Right ventricle myocardium superior (tissue), 1 donor: Measurements from ENCODE around the gene JAM3. TPM values are rescaled to one million over a fixed set of nuclear protein-coding genes. Genes with fewer than 3 reads are reported as not detected.
"Not testable (repeated sequence)": the region's sequence is repeated elsewhere in the genome, so short reads cannot be mapped to it uniquely, and the experiment has no call there.

Experiments
- ATAC-seq: fragments of 200-7000 bp; cut with Tn5 transposase; one replicate; pipeline ENCODE4 v1.9.1; 2020; ENCODE audit warnings: mild to moderate bottlenecking; ENCODE audit not compliant: poor library complexity
- DNase-seq: peaks from one replicate; pipeline ENCODE4 v3.0.0-alpha.2; 2020
- intact Hi-C: fragments of 100-400 bp; cut with DNase I; formaldehyde crosslinking; loops from one replicate; pipeline ENCODE4 v1.11.2; 2022
- total RNA-seq: library from RNA; stranded (reverse); fragmentation: NEBNext Ultra II Directional; extraction: Animal tissue kit (Norgen Biotek cat#: 25700); gene quantifications from one replicate; pipeline ENCODE4 v1.2.1, GENCODE V29; 2021
- donor health status: DM: no; HTN: yes; CAD: no; lungs with severe emphysema.

Gene JAM3
- total RNA-seq, 1 donor from 2014 or later, result 23.1 TPM

DNA sequence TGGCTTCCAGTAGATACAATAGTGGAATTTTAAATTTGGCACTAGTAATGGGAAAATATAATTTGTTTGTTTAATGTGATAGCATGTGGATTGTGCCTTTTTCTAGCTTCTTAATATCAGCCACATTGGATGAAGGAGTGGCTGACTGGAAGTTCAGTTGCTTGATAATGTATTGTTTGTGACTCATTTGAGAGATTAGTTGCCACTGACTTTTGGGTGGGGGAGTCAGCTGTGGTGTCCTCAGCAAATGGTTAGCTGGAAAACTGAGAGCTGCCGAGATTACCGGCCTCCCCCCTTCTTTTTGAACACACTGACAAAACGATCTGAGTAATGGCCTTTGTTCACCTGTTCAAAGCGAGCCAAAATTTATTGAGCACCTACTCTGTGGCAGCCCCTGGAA is 5.5 kb downstream of the JAM3 start:
- intact Hi-C loops, result no loop called here
- DNase-seq (no peak), ATAC-seq (no peak)

DNA sequence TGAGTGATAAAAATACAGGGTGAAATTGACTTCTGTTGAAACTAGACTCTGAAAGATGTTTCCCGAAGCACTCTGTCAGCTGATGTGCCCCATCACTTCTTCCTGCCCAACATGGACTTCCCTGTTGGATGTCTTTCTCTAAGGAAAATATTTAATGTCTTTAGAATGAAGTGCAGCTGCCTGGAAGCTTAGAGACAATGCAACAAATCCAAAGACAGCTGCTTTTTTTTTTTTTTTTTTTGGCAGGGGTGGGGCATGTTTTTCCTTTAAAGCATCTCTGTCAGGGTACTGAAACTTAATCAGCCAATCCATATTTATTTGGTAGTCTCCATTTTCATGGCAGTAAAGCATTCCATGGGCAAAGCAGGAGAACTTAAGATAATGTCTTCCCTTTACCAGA is 5.9 kb downstream of the JAM3 start:
- intact Hi-C loops, result no loop called here
- ATAC-seq, result no peak
- no peak for DNase-seq

DNA sequence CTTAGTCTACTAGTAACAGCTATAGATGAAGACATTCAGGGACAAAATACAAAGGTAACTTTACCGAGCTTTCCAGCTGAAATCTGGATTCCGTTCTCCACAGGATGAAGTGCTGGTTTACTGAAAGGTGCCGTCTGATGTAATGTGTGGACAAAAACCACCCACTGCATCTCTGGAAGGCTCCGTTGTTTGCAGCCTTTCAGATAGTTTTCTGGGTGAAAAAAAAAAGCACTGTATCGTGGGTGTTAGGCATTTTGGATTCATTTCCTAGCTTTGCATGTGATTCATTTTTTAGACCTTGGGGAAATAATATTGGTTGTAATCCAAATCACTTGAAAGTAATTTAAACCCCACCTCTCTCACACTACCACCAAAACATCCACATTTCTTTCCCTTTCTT is 10.4 kb downstream of the JAM3 start:
- ATAC-seq, result no peak
- intact Hi-C loops, result no loop called here
- no peak for DNase-seq

DNA sequence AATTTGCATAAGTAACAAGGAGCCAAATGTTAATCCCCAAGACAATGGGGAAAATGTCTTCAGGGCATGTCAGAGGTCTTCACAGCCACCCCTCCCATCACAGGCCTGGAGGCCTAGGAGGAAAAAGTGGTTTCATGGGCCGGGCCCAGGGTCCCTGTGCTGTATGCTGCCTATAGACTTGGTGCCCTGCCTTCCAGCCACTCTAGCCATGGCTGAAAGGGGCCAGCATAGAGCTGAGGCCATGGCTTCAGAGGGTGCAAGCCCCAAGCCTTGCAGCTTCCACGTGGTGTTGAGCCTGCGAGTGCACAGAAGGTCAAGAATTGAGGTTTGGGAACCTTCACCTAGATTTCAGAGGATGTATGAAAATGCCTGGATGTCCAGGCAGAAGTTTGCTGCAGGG is 12.4 kb downstream of the JAM3 start:
- ATAC-seq, intact Hi-C loops, DNase-seq: not testable (repeated sequence)

DNA sequence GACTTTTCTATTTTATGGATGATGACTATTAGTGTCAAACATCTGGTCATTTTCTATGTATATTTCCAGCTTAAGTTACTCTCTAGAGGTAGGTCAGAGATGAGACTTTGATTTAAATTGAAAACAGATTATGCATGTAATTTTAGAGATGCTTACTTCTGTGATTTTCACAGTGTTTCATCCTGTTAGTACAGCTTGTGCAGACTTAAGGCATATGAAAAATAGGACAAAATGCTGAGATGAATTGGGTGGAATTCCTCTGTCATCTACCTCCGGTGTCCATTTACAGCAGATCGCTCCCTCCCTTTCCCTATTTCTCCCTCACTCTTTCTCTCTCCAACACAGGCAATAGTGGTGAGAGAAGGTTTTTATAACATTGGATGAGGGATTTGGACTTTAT is 14.1 kb downstream of the JAM3 start:
- DNase-seq (no peak), ATAC-seq (no peak)
- intact Hi-C loops, result no loop called here

DNA sequence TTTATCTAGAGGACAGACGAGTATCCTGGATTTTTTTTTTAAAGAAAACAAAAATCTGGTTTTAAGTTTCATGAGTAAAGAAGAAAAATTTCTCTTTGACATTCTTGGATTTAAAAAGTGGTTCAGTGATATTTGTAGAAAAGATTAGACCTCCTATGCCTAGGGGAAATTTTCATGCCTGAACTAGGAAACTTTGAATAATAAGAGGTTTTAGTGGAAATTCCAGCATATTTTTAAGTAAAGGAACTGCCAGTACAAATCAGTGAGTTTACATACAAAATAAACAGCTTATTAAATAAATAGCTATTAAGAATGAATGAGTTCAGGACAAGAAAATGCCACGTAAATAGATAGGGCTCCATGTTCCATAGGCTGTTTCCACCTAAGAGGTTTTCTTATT is 17.5 kb downstream of the JAM3 start:
- intact Hi-C loops, result no loop called here
- no peak for DNase-seq
- ATAC-seq, result no peak

DNA sequence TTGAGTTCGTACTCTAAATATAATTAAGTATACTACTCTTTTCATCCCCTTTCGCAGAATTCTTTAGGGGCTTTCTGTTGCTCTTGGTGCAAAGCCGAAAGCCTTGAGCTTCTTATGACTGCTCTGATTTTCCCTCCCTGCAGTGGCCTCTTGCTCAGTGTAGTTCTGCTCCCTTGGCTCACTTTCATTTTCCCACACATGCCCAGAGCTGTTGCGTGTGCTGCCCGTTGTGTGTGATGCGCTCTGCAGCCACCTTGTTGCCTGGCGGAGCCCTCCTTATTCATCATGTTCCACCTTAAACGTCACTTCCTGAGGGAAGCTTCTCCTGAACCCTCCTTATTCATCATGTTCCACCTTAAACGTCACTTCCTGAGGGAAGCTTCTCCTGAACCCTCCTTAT is 23.1 kb downstream of the JAM3 start:
- ATAC-seq, intact Hi-C loops, DNase-seq: not testable (repeated sequence)

DNA sequence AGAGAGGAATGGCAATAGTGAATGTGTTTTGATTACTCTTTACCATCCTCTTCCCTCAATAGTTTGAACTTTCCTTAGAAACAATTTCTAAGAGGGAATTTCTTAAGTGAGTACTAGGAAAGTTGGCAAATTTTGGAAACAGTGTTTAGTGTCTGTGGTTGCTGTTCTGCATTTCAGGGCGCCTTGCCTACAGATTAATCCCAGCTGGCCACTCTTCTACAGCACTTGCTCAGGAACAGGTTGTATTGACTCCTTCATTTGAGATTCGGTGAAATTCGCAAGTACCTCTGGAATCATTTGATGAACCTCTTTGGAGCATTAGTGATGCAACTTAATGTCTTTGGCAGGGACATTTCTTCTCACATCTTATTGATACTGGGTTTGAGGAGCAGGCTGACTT is 28.3 kb downstream of the JAM3 start:
- intact Hi-C loops, result no loop called here
- no peak for ATAC-seq
- DNase-seq, result no peak

DNA sequence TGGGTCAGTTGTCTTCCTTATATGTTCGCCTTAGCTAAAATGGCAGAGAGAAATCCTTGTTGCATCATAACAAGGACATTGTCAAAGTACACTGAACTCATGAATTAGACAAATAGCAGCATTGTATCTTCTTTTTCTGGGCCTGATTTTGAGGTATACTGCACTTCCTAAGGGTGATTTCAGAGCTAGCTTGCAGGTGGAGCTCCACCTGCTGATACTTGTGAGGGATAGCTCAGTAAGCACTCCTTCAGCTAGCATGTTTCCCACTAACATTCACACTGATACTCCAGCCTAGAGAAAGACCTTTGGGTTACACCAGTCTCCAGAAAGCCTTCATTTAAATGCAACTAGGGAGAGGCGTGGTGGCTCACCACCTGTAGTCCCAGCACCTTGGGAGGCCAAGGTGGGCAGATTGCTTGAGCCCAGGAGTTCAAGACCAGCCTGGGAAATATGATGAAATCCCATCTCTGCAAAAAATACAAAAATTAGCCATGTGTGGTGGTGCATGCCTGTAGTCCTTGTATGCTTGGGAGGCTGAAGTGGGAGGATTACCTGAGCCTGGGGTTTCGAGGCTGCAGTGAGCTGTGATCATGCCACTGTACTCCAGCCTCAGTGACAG is 29.8 kb downstream of the JAM3 start:
- ATAC-seq (no peak), DNase-seq (no peak)
- intact Hi-C loops, result no loop called here

DNA sequence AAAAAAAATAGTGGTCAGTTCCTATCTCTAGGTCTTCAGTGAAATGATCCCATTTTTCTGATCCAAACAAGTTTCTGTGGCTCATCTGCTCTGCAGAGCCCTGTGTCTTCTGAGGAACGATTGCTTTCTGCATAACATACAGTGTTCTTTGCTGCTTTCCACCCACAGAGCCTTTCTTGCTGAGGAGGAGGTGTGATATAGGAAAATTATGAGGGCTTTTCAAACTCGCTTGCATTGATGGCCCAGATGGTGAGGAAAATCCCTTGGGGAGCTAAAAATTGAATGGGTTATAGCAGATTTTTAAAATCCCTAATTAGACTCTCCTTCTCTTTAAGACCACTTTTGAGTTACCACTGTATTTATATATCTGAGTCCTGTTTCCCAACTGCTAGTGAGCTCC is 31.3 kb downstream of the JAM3 start:
- no peak for DNase-seq
- intact Hi-C loops, result no loop called here
- ATAC-seq, result no peak

DNA sequence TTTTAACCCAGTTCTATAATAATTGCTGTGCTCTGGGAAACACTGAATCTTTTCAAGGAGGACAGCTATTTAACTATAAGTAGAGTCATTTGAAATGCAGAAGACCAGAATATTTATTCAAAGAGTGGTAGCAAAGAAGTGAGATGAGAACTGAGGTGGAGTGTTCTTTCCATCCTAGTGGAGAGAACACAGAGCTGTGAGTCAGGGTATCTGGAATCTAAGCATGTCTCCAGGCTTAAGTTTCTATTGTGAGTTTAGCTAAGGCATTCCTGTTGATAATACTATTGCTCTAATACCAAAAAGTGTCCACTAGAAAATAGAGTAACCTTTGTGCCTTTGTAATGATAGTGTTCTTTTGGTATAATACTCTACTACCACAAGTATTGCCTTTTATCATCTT is 32.4 kb downstream of the JAM3 start:
- DNase-seq (no peak), ATAC-seq (no peak)
- intact Hi-C loops, result no loop called here

DNA sequence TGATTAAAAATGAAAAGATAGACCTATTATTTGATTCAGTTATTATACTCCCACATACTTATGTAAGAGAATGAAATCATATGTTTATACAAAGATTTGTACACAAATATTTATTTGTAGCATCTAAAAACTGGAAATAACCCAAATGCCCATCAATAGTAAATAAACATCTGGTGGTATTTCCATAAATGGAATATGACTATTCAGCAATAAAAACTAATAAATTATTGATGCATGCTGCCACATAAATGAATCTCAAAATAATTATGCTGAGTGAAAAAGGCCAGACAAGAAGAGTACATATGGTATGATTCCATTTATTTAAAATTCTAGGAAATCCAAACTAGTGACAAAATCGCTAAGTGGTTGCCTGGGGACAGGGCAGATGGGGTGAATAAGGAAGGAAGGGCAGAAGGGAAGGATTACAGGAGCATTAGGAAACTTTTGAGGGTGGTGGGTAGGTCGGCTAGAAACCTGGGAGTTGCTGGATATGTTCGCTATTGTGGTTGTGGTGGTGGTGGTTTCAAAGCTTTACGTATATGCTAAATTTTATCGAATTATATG is 41.5 kb downstream of the JAM3 start:
- DNase-seq (no peak), ATAC-seq (no peak)
- intact Hi-C loops, result no loop called here

DNA sequence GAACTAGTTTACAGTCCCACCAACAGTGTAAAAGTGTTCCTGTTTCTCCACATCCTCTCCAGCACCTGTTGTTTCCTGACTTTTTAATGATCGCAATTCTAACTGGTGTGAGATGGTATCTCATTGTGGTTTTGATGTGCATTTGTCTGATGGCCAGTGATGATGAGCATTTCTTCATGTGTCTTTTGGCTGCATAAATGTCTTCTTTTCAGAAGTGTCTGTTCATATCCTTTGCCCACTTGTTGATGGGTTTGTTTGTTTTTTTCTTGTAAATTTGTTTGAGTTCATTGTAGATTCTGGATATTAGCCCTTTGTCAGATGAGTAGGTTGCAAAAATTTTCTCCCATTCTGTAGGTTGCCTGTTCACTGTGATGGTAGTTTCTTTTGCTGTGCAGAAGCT is 44.9 kb downstream of the JAM3 start:
- intact Hi-C loops, ATAC-seq, DNase-seq: not testable (repeated sequence)

DNA sequence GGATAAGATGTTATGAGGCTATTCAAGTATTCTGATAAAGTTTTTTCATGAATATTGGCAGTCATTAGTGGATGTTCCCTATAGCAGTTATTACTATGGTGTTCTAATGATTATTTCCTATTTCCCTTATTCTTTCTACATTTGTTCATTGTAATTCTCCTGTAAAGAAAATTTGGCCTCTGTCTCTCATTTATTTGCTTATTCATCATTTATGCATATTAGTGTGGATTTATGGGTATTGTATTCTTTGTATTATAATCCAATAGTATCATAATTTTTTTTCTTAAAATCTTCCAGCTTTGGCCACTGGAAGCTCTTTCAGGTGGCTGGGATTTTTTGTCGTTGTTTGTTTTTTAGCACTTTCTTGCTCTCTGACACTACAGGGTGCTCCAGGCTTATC is 47.3 kb downstream of the JAM3 start:
- ATAC-seq, result no peak
- intact Hi-C loops, result no loop called here
- DNase-seq, result no peak

DNA sequence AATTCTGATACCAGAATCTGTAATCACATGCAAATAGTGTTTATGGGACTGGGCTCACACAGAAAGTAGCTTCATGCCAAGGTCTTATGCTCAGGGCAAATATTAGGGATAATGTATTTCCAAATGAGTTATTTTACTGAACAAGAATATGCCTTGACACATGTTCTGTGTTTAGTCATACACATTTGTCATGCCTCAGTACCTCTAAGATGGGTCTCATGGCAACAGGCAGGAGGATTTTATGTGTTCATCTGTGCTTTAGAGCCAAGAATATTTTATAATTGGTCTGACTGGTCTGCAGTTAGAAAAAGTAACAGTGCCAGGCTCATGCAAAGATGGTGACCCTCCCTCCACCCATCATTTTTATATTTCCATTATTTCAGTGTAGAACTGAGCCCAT is 49.1 kb downstream of the JAM3 start:
- ATAC-seq (no peak), DNase-seq (no peak)
- intact Hi-C loops, result no loop called here

DNA sequence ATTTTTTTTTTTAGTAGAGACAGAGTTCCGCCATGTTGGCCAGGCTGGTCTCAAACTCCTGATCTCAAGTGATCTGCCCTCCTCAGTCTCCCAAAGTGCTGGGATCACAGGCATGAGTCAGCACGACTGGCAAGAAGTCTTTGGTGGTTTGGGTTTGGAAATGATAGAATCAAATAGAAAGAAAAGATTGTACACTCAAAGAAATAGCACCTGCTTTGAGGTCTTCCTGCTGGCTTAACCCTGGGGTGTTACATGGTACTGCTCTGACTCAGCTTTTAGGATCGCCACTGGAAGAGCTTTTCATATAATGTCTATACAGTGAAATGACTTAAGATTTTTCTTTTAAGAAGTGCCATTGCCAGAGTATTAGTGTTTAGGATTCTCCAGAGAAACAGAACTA is 50.2 kb downstream of the JAM3 start:
- ATAC-seq (no peak), DNase-seq (no peak)
- intact Hi-C loops, result no loop called here

DNA sequence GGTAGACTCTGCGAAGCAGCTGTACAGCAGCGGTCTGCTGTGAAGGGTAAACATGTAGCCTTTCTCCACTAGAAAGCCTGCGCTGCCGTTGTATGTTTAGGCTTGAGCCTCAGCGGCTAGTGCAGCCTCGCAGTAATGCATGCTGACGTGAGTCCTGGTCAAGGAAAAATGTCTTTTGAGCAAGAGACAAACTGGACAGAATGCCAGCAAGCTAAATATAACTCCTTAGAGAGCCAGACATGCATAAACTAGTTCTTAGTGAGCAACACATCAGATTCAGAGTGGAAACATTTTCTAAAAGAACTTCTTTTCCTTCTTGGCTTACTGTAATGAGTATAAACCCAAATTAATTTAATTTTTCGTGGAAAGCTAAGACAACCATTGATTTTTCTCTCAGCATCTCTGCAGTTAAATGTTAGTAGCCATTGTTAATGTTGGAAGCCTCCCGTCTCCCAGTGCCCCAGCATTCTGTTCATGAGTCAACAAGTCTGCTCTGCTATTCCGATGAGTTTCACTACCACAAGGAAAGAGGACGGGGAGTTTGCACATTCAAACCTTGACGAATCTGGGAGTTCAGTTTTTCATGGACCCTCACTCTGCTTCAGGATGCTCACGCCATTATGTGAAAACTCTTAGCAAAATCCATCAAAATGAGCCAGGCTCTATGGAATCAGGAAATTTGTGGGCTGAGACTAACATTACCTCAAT is 51.4 kb downstream of the JAM3 start:
- intact Hi-C loops, result no loop called here
- peak; percentile 81 for ATAC-seq
- peak; percentile 63 for DNase-seq

DNA sequence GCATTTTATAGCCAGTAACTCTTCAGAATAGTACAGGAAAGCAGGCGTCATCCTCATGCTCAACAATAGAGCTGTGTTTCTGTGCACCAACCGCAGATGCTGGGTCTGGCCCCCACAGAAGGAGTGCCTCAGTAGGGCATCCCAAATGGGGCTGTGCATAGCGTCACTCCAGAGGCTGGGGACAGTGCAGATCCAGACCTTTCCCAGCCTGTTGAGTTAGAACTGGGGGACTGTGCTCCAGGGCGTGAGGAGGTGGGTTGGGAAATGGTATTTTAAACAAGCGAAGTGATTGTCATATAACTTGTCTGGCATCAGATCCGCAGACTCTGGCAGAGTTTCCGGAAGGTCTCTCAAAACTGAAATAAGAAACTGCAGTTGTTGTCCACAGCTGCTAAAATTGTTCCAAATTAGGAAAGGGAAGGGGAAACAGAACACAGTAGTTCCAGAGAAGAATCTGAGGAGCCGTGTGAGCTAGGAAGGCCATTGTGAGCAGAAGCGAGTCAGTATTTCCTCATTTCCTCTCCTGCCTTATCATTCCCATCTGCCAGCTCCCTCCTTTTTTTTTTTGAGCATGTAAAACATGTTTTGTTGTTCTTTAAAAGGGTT is 52.2 kb downstream of the JAM3 start:
- DNase-seq (peak; percentile 46), ATAC-seq (peak; percentile 38)
- intact Hi-C loops, result no loop called here

DNA sequence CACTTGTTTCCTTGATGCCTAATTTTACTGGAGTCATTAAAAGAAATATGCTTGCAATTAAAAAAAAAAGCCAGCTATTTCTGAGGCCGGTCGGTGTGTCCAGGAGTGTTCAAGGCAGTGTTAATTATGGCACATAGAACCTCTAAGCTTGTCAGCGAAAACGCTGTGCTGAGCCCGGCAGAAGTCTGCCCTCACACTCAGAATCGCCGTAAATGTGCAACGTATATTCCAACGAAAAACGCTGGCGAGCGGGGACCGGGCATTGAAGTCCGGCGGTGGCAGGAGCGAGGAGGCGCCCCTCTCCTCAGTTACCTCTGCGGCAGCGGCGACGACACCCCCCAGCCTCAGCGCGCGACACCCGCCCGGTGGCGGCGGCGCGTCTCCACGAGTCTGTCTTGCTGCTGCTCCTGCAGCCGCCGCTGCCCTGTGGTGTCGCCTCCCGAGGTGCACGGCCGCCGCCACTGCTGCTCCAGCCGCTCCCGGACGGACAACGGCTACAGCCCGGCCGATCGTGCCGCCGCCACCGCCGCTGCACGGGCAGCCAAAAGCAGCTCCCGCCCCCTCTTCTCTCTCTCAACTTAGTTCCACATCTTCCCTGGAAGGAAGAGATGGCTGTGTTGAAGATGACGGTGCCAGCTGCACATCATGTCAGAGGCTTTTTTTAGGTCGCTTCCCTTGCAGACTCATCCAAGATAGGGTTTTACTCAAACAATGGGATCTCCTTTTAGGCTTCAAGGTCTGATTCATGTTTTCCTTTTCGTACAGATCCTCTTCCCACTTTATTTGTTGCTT is 56.0 kb downstream of the JAM3 start:
- DNase-seq (peak; percentile 72), ATAC-seq (peak; percentile 78)
- intact Hi-C loops, result no loop called here
